ENCODE measurements around the gene GAPDH. TPM values are rescaled to one million over a fixed set of nuclear protein-coding genes. Genes with fewer than 3 reads are reported as not detected.
"Not testable (repeated sequence)": the region's sequence is repeated elsewhere in the genome, so short reads cannot be mapped to it uniquely, and the experiment has no call there.

The GAPDH gene
- polyA plus RNA-seq: 1,479 TPM

- H3K27ac Mint-ChIP-seq: peak within 1 kb of the TSS; percentile 94 to 98 (median 97)
- no peaks in the 10 kb centered on the region for H3K36me3 Mint-ChIP-seq
- H3K4me3 Mint-ChIP-seq: peak within 1 kb of the TSS; percentile 91 to 99 (median 96)
- H3K9me3 Mint-ChIP-seq: no peaks in the 10 kb centered on the region
- H3K27me3 Mint-ChIP-seq: no peaks in the 10 kb centered on the region
- peaks cover 16 to 33% (median 32%) of the 10 kb centered on the region in 3 donors for H3K4me1 Mint-ChIP-seq
These were observed at the start of gene GAPDH for GRCh38 chr12:6533923-6534694. Gene GAPDH, plus strand, starts transcription at chr12:6534517. Its CDS starts 316 bp downstream, at chr12:6534833.

DNA sequence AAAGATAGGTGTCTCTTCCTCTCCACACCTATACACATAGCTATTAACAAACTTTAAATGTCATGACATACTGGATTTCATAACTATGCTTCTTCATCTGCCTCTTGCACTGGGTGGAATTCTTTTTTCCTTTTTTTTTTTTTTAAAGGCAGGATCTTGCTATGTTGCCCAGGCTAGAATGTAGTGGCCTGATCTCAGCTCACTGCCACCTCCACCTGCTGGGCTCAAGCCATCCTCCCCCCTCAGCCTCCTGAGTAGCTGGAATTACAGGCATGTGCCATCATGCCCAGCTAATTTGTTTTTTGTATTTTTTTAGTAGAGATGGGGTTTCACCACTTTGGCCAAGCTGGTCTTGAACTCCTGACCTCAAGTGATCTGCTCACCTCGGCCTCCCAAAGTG lies 46.1 kb upstream of the GAPDH start:
- no peak overlapping the region for H3K27ac Mint-ChIP-seq
- peak overlapping the region in 1 of 4 donors; percentile 5 for H3K4me3 Mint-ChIP-seq
- no peaks in the 10 kb centered on the region for H3K36me3 Mint-ChIP-seq
- H3K4me1 Mint-ChIP-seq: peaks cover 5 to 9% (median 6%) of the 10 kb centered on the region in 3 donors
- H3K27me3 Mint-ChIP-seq: no peaks in the 10 kb centered on the region
- no peaks in the 10 kb centered on the region for H3K9me3 Mint-ChIP-seq

DNA sequence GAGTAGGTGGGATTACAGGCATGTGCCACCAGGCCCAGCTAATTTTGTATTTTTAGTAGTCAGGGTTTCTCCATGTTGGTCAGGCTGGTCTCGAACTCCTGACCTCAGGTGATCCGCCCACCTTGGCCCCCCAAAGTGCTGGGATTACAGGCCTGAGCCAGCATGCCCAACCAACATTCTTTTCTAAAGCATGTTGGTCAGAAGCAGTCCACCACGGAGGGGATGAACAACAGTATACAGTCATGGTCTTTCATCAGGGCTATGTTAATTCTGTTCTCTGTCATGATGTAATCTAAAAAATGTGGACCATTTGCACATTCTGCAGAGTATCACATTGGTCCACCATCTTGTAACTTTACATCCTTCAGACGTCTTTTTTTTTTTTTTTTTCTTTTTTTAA lies 44.9 kb upstream of the GAPDH start:
- no peaks in the 10 kb centered on the region for H3K27me3 Mint-ChIP-seq
- H3K4me3 Mint-ChIP-seq: no peak overlapping the region
- no peaks in the 10 kb centered on the region for H3K36me3 Mint-ChIP-seq
- peaks cover 7 to 9% (median 8%) of the 10 kb centered on the region in 3 donors for H3K4me1 Mint-ChIP-seq
- no peak overlapping the region for H3K27ac Mint-ChIP-seq
- H3K9me3 Mint-ChIP-seq: no peaks in the 10 kb centered on the region

DNA sequence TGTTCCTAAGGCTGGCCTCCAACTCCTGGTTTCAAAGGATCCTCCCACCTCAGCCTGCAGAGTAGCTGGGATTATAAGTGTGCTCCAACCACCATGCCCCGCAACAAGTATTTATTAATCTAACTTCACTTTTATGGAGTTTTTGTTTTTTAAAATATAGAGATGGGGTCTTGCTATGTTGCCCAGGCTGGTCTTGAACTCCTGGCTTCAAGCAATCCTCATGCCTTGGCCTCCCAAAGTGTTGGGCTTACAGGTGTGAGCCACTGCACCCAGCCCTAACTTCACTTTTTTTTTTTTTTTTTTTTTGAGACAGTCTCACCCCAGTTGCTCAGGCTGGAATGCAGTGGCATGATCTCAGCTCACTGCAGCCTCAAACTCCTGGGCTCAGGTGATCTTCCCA lies 43.6 kb upstream of the GAPDH start:
- H3K4me1 Mint-ChIP-seq: peaks cover 15 to 21% (median 19%) of the 10 kb centered on the region in 3 donors
- not testable (repeated sequence) for H3K9me3 Mint-ChIP-seq
- peak overlapping the region in 1 of 4 donors; percentile 29 for H3K4me3 Mint-ChIP-seq

DNA sequence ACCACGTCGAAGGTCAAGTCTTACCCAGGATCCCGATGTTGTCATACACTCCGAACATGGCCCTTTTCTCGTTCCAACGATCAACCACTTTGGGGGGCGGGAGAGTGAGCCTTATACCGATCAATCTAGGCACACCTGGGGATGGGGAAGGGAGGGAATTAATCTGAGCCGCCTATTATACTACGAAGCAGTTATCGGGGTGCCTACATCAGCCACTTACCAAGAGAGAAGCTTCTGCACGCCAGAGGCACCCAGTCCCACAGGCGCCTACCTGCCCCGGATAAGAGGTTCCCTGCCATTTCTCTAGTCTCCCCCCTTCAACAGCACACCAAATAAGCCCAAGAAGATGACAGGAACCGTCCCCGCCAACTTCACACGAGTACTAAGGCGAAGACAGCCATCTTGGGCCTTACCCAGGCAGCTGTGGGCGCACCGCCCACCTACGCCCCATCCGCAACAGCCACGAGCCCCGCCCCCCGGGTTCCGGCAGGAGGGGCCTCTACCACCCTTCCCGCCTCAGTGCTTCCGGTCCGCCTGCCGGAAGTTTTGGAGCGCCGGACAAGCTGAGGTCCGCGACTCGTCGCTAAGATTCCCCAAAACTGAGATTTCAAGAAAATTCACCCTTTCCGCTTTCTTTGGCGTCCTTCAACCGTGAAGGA lies 41.4 kb upstream of the GAPDH start, which contains the start of gene MRPL51:
Gene MRPL51 (minus strand): TSS at position 425 of the 659 bp plus-strand sequence. CDS start 126 bp downstream, at position 299.
- no peaks in the 10 kb centered on the region for H3K36me3 Mint-ChIP-seq
- peak within 1 kb of the TSS; percentile 83 to 99 (median 97) for H3K27ac Mint-ChIP-seq
- peaks cover 16 to 21% (median 19%) of the 10 kb centered on the region in 3 donors for H3K4me1 Mint-ChIP-seq
- H3K4me3 Mint-ChIP-seq: peak within 1 kb of the TSS; percentile 88 to 99 (median 97)
- H3K9me3 Mint-ChIP-seq: no peaks in the 10 kb centered on the region
- H3K27me3 Mint-ChIP-seq: no peaks in the 10 kb centered on the region

More for the DNA sequence above, 43.6 kb upstream of the GAPDH start:
- H3K36me3 Mint-ChIP-seq, H3K27ac Mint-ChIP-seq, H3K27me3 Mint-ChIP-seq: not testable (repeated sequence)

- Mint-ChIP-seq H3K27me3 (no peaks in the 10 kb centered on the region), H3K4me1 (peaks cover 18 to 21% (median 19%) of the 10 kb centered on the region in 3 donors), H3K36me3 (peaks cover 3% of the 10 kb centered on the region), H3K9me3 (no peaks in the 10 kb centered on the region), H3K27ac (peak within 1 kb of the TSS; percentile 83 to 99 (median 97)), H3K4me3 (peak within 1 kb of the TSS; percentile 88 to 99 (median 97))
These were observed 40.6 kb upstream of the GAPDH start, which contains the start of gene NCAPD2 for GRCh38 chr12:6493497-6494257. Gene NCAPD2, plus strand, starts transcription at chr12:6494102. Its CDS starts 997 bp downstream, at chr12:6495099.

DNA sequence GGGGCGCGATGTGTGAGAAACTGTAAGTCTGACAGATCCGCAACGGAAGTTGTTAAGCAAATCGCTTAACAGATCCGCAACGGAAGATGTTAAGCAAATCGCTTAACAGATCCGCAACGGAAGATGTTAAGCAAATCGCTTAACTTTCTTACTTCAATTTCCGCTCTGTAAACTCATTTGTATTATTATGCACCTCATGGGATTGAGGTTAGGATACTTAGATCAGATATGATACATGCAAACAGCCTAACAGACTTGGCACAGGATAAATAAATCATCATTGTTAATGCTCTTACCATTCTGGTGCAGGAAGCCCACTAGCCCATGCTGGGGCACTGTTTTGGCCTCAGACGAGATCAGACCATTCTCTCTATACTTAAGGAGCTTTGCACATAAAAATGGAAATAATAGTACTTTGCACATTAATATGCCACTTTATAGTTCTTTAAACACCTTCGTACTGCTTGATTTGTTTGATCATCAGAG lies 40.0 kb upstream of the GAPDH start:
- Mint-ChIP-seq H3K4me1 (peaks cover 18 to 21% (median 19%) of the 10 kb centered on the region in 3 donors), H3K9me3 (no peaks in the 10 kb centered on the region)

DNA sequence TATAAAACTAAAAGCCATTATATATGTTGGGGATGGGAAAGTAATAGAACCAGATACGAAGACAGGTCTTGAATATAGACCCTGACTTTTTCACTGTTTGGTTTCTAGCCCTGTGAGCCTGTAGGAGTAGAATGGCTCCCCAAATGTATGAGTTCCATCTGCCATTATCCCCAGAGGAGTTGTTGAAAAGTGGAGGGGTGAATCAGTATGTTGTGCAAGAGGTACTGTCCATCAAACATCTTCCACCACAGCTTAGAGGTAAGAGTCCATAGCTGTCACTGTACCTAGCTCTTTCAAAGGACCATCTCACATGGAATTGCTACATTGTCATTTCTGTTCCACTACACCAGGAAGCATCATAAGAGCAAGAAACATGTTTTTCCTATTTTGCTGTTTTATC lies 39.3 kb upstream of the GAPDH start:
- Mint-ChIP-seq H3K9me3 (no peaks in the 10 kb centered on the region), H3K4me3 (peak overlapping the region; percentile 88 to 99 (median 97)), H3K27me3 (no peaks in the 10 kb centered on the region), H3K27ac (peak overlapping the region in 2 of 3 donors; percentile 25 to 83), H3K36me3 (peaks cover 3% of the 10 kb centered on the region), H3K4me1 (peaks cover 18 to 21% (median 19%) of the 10 kb centered on the region in 3 donors)

More for the DNA sequence above, 40.0 kb upstream of the GAPDH start:
- peaks cover 3% of the 10 kb centered on the region for H3K36me3 Mint-ChIP-seq
- peak overlapping the region; percentile 88 to 99 (median 97) for H3K4me3 Mint-ChIP-seq
- H3K27me3 Mint-ChIP-seq: no peaks in the 10 kb centered on the region
- peak overlapping the region; percentile 83 to 99 (median 90) for H3K27ac Mint-ChIP-seq

GRCh38 chr12:6497291-6497690 lies 37.0 kb upstream of the GAPDH start:
- H3K27me3 Mint-ChIP-seq, H3K36me3 Mint-ChIP-seq, H3K9me3 Mint-ChIP-seq: not testable (repeated sequence)
- Mint-ChIP-seq H3K27ac (peak overlapping the region in 1 of 3 donors; percentile 73), H3K4me3 (peak overlapping the region in 1 of 4 donors; percentile 37), H3K4me1 (peaks cover 17 to 19% (median 18%) of the 10 kb centered on the region in 3 donors)

GRCh38 chr12:6500466-6500865 lies 33.9 kb upstream of the GAPDH start:
- no peaks in the 10 kb centered on the region for H3K9me3 Mint-ChIP-seq
- no peaks in the 10 kb centered on the region for H3K27me3 Mint-ChIP-seq
- no peak overlapping the region for H3K4me3 Mint-ChIP-seq
- no peak overlapping the region for H3K27ac Mint-ChIP-seq
- H3K36me3 Mint-ChIP-seq: peaks cover 3% of the 10 kb centered on the region
- H3K4me1 Mint-ChIP-seq: peaks cover 1 to 5% (median 1%) of the 10 kb centered on the region in 3 donors

DNA sequence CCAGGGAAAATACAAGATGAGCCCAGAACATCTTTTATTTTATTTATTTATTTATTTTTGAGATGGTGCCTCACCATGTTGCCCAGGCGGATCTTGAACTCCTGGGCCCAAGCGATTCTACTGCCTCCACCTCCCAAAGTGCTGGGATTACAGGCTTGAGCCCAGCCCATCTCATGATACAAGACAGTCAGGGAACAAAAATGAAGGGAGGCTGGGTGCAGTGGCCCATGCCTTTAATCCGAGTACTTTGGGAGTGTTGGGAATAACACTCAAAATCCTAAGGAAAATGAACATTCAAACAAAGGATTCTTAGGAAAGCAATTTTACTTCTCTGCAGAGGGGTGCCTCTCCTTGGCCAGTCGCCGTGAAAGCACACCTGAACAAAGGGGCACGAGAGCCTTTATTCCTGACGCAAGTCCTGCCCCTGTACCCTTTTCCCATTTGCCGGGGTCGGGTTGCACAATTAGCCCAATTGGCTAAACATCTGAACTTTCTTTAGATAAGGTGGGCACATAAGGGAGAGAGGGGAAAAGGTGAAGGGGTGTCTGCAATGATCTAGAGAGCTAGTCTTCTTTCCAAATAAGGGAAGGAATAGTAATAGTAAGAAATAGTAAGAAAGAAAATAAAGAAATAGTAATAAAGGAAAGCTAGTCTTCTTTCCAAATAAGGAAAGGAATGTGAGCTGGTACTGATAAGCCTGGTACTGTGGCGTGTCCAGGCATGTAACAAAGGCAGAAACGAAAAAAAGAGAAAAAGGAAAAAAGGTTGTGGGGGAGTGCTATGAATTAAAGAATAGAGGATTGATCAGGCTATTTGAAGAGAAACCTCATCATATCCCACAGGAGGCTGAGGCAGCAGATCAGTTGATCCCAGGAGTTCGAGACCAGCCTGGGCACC lies 27.0 kb upstream of the GAPDH start:
- Mint-ChIP-seq H3K27me3 (no peaks in the 10 kb centered on the region), H3K36me3 (peaks cover 6% of the 10 kb centered on the region), H3K4me1 (no peaks in the 10 kb centered on the region), H3K4me3 (no peak overlapping the region), H3K9me3 (no peaks in the 10 kb centered on the region), H3K27ac (no peak overlapping the region)

DNA sequence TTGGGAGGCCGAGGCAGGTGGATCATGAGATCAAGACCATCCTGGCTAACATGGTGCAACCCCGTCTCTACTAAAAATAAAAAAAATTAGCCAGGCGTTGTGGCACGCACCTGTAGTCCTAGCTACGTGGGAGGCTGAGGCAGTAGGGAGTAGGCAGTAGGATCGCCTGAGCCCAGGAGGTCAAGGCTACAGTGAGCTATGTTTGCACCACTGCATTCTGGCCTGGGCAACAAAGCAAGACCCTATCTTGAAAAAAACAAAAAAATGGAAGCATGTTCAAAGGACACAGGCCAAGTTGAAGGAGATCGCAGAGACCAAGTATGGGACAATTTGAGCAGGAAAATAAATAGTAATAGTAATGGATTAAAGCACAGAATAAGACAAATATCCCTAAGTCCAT lies 26.2 kb upstream of the GAPDH start:
- no peaks in the 10 kb centered on the region for H3K4me1 Mint-ChIP-seq
- no peak overlapping the region for H3K4me3 Mint-ChIP-seq
- no peaks in the 10 kb centered on the region for H3K27me3 Mint-ChIP-seq
- H3K27ac Mint-ChIP-seq: no peak overlapping the region
- no peaks in the 10 kb centered on the region for H3K9me3 Mint-ChIP-seq
- H3K36me3 Mint-ChIP-seq: peaks cover 10% of the 10 kb centered on the region

- no peak overlapping the region for H3K27ac Mint-ChIP-seq
- peaks cover 13% of the 10 kb centered on the region for H3K36me3 Mint-ChIP-seq
- H3K4me3 Mint-ChIP-seq: no peak overlapping the region
- no peaks in the 10 kb centered on the region for H3K4me1 Mint-ChIP-seq
- no peaks in the 10 kb centered on the region for H3K9me3 Mint-ChIP-seq
- no peaks in the 10 kb centered on the region for H3K27me3 Mint-ChIP-seq
These were observed 14.1 kb upstream of the GAPDH start for GRCh38 chr12:6520186-6520585.

DNA sequence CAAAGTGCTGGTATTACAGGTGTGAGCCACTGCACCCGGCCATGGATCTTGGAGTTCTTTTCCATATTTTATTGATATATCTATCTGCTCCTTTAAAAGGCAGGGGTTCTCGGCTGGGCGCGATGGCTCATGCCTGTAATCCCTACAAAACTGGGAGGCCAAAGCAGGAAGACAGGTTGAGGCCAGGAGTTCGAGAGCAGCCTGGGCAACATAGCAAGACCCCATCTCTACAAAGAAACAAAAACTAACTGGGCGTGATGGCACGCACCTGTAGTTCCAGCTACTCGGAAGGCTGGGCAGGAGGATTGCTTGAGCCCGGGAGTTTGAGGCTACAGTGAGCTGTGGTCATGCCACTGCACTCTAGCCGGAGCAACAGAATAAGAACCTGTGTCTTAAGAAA lies 12.1 kb upstream of the GAPDH start:
- H3K27ac Mint-ChIP-seq: no peak overlapping the region
- H3K27me3 Mint-ChIP-seq: no peaks in the 10 kb centered on the region
- H3K36me3 Mint-ChIP-seq: peaks cover 6% of the 10 kb centered on the region
- H3K9me3 Mint-ChIP-seq: no peaks in the 10 kb centered on the region
- no peaks in the 10 kb centered on the region for H3K4me1 Mint-ChIP-seq
- H3K4me3 Mint-ChIP-seq: no peak overlapping the region

All from IgD-negative memory B cell (primary cell).